ENCODE measurements around the gene HCFC1.
"Not testable (repeated sequence)": the region's sequence is repeated elsewhere in the genome, so short reads cannot be mapped to it uniquely, and the experiment has no call there.

The HCFC1 gene

GRCh38 chrX:153983321-153983801, 11.7 kb upstream of the HCFC1 start:
- no peak for DNase-seq (ENCODE audit: insufficient read length)
- TF ChIP-seq POLR2A (IDR thresholded peaks at IDR 0.05; ENCODE audit: low read depth, low read length), result no peak
- TF ChIP-seq POLR2AphosphoS5 (IDR thresholded peaks at IDR 0.05; ENCODE audit: low read depth, low read length), result no peak
- no peak for TF ChIP-seq TAF1 (IDR thresholded peaks at IDR 0.05; ENCODE audit: borderline replicate concordance, low read depth, low read length)
- no peak for FAIRE-seq

GRCh38 chrX:153981771-153982533, 10.3 kb upstream of the HCFC1 start:
- TF ChIP-seq TAF1 (IDR thresholded peaks at IDR 0.05; ENCODE audit: borderline replicate concordance, low read depth, low read length) (no peak), POLR2AphosphoS5 (IDR thresholded peaks at IDR 0.05; ENCODE audit: low read depth, low read length) (no peak), POLR2A (IDR thresholded peaks at IDR 0.05; ENCODE audit: low read depth, low read length) (no peak)
- FAIRE-seq (no peak), DNase-seq (ENCODE audit: insufficient read length) (no peak)

GRCh38 chrX:153981231-153981630, 9.6 kb upstream of the HCFC1 start:
- DNase-seq (ENCODE audit: insufficient read length) (no peak), FAIRE-seq (no peak)
- TF ChIP-seq POLR2AphosphoS5 (IDR thresholded peaks at IDR 0.05; ENCODE audit: low read depth, low read length) (no peak), TAF1 (IDR thresholded peaks at IDR 0.05; ENCODE audit: borderline replicate concordance, low read depth, low read length) (no peak), POLR2A (IDR thresholded peaks at IDR 0.05; ENCODE audit: low read depth, low read length) (no peak)

GRCh38 chrX:153980394-153980793, 8.8 kb upstream of the HCFC1 start:
- not testable (repeated sequence) for DNase-seq (ENCODE audit: insufficient read length)
- peak; percentile 95 for FAIRE-seq

GRCh38 chrX:153974726-153975286, 3.2 kb upstream of the HCFC1 start:
- no peak for TF ChIP-seq POLR2AphosphoS5 (IDR thresholded peaks at IDR 0.05; ENCODE audit: low read depth, low read length)
- no peak for TF ChIP-seq TAF1 (IDR thresholded peaks at IDR 0.05; ENCODE audit: borderline replicate concordance, low read depth, low read length)
- TF ChIP-seq POLR2A (IDR thresholded peaks at IDR 0.05; ENCODE audit: low read depth, low read length), result no peak
- peak; percentile 46 for FAIRE-seq
- DNase-seq (ENCODE audit: insufficient read length), result no peak

- TF ChIP-seq TAF1 (IDR thresholded peaks at IDR 0.05; ENCODE audit: borderline replicate concordance, low read depth, low read length) (no peak), POLR2AphosphoS5 (IDR thresholded peaks at IDR 0.05; ENCODE audit: low read depth, low read length) (no peak), POLR2A (IDR thresholded peaks at IDR 0.05; ENCODE audit: low read depth, low read length) (no peak)
- no peak for FAIRE-seq
- no peak for DNase-seq (ENCODE audit: insufficient read length)
These were observed 2.5 kb upstream of the HCFC1 start for GRCh38 chrX:153974003-153974725.

GRCh38 chrX:153973127-153974002, 1.7 kb upstream of the HCFC1 start:
- DNase-seq (ENCODE audit: insufficient read length) (no peak), FAIRE-seq (peak; percentile 86)
- TF ChIP-seq POLR2AphosphoS5 (IDR thresholded peaks at IDR 0.05; ENCODE audit: low read depth, low read length), result 0 out of 2 replicates have a peak, but pooled peaks have one; percentile 4
- no peak for TF ChIP-seq TAF1 (IDR thresholded peaks at IDR 0.05; ENCODE audit: borderline replicate concordance, low read depth, low read length)

GRCh38 chrX:153972368-153973126, 929 bp upstream of the HCFC1 start, which contains the start of gene TMEM187:
Gene TMEM187 (plus strand): TSS chrX:153972754. CDS start chrX:153982063, 9,309 bp downstream.
- peak; percentile 93 for DNase-seq (ENCODE audit: insufficient read length)
- FAIRE-seq, result no peak
- TF ChIP-seq TAF1 (IDR thresholded peaks at IDR 0.05; ENCODE audit: borderline replicate concordance, low read depth, low read length) (no peak; the same call in 1 of the 2 replicates), POLR2A (IDR thresholded peaks at IDR 0.05; ENCODE audit: low read depth, low read length) (peak; percentile 70; the same call in 1 of the 2 replicates), POLR2AphosphoS5 (IDR thresholded peaks at IDR 0.05; ENCODE audit: low read depth, low read length) (0 out of 2 replicates have a peak, but pooled peaks have one; percentile 10)

- FAIRE-seq, result no peak
- peak; percentile 96 for DNase-seq (ENCODE audit: insufficient read length)
- TF ChIP-seq POLR2AphosphoS5 (IDR thresholded peaks at IDR 0.05; ENCODE audit: low read depth, low read length), result peak; percentile 60; the same call in 1 of the 2 replicates
- TF ChIP-seq TAF1 (IDR thresholded peaks at IDR 0.05; ENCODE audit: borderline replicate concordance, low read depth, low read length), result no peak; the same call in none of the 2 replicates
These were observed 531 bp downstream of the HCFC1 start for GRCh38 chrX:153971124-153971449.

- no peak for DNase-seq (ENCODE audit: insufficient read length)
- no peak for FAIRE-seq
- TF ChIP-seq POLR2A (IDR thresholded peaks at IDR 0.05; ENCODE audit: low read depth, low read length), result 0 out of 2 replicates have a peak, but pooled peaks have one; percentile 7
- TF ChIP-seq POLR2AphosphoS5 (IDR thresholded peaks at IDR 0.05; ENCODE audit: low read depth, low read length), result no peak
- TF ChIP-seq TAF1 (IDR thresholded peaks at IDR 0.05; ENCODE audit: borderline replicate concordance, low read depth, low read length), result peak; percentile 4; the same call in 1 of the 2 replicates
These were observed 1.1 kb downstream of the HCFC1 start for GRCh38 chrX:153970357-153971123.
